ENCODE results near the gene OTOF. TPM values are rescaled to one million over a fixed set of nuclear protein-coding genes. Genes with fewer than 3 reads are reported as not detected.

Gene OTOF
- polyA plus RNA-seq, 2 of the 4 experiments (the other 2 are of a cell fraction): 0.05 to 0.22 TPM

GRCh38 chr2:26488463-26489212, 10.7 kb upstream of the OTOF start:
- Histone ChIP-seq H3K27ac (no peak overlapping the region), H3K4me1 (no peaks in the 10 kb centered on the region), H3K4me2 (no peak overlapping the region), H3K9me3 (no peaks in the 10 kb centered on the region), H3K4me3 (no peak overlapping the region)
- POLR2A ChIA-PET: no interaction called here
- no peak for DNase-seq (ENCODE audit: low read depth in 1 of 2, low spot score in 1 of 2)
- CTCF ChIA-PET: interaction anchor here (1.3 to 4.0 kb wide), 5 partner anchors 8 to 89 kb away, joined by 3 to 15 read pairs (median 6); no protein-coding TSS in a partner anchor
- TF ChIP-seq ZSCAN20 (CRISPR knock-in tag; IDR thresholded peaks at IDR 0.05) (no peak), CHD2 (IDR thresholded peaks at IDR 0.05; ENCODE audit: low read length, partially characterized antibody) (no peak), HEYL (CRISPR knock-in tag; IDR thresholded peaks at IDR 0.05) (no peak), NFE2L2 (conservative IDR thresholded peaks at IDR 0.05; ENCODE audit: low read length) (no peak), CEBPB (IDR thresholded peaks at IDR 0.05) (no peak), MAFK (IDR thresholded peaks at IDR 0.05; ENCODE audit: partially characterized antibody) (no peak), TFCP2L1 (CRISPR knock-in tag; IDR thresholded peaks at IDR 0.05) (no peak), POLR2AphosphoS2 (conservative IDR thresholded peaks at IDR 0.05; ENCODE audit: low read length) (no peak), HOXB13 (CRISPR knock-in tag; IDR thresholded peaks at IDR 0.05; ENCODE audit: low read depth) (no peak), ESRRA (IDR thresholded peaks at IDR 0.05; ENCODE audit: borderline replicate concordance, low read length) (no peak), RAD21 (conservative IDR thresholded peaks at IDR 0.05 in 1 of 2, IDR thresholded peaks at IDR 0.05 in 1 of 2) (no peak), RNF2 (IDR thresholded peaks at IDR 0.05; ENCODE audit: borderline replicate concordance, low read depth) (no peak), HES2 (IDR thresholded peaks at IDR 0.05) (no peak), RCOR1 (IDR thresholded peaks at IDR 0.05; ENCODE audit: low read depth, low read length) (no peak), REST (IDR thresholded peaks at IDR 0.05) (no peak), BHLHE40 (IDR thresholded peaks at IDR 0.05; ENCODE audit: low read depth, low read length) (no peak), KDM1A (IDR thresholded peaks at IDR 0.05; ENCODE audit: low read depth) (no peak)
- TF ChIP-seq, protein P1, sequence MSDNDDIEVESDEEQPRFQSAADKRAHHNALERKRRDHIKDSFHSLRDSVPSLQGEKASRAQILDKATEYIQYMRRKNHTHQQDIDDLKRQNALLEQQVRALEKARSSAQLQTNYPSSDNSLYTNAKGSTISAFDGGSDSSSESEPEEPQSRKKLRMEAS (IDR thresholded peaks at IDR 0.05): no peak
- TF ChIP-seq, protein P2, sequence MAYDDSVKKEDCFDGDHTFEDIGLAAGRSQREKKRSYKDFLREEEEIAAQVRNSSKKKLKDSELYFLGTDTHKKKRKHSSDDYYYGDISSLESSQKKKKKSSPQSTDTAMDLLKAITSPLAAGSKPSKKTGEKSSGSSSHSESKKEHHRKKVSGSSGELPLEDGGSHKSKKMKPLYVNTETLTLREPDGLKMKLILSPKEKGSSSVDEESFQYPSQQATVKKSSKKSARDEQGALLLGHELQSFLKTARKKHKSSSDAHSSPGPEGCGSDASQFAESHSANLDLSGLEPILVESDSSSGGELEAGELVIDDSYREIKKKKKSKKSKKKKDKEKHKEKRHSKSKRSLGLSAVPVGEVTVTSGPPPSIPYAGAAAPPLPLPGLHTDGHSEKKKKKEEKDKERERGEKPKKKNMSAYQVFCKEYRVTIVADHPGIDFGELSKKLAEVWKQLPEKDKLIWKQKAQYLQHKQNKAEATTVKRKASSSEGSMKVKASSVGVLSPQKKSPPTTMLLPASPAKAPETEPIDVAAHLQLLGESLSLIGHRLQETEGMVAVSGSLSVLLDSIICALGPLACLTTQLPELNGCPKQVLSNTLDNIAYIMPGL (CRISPR knock-in tag; IDR thresholded peaks at IDR 0.05; ENCODE audit: borderline replicate concordance): no peak
- TF ChIP-seq, protein P3, sequence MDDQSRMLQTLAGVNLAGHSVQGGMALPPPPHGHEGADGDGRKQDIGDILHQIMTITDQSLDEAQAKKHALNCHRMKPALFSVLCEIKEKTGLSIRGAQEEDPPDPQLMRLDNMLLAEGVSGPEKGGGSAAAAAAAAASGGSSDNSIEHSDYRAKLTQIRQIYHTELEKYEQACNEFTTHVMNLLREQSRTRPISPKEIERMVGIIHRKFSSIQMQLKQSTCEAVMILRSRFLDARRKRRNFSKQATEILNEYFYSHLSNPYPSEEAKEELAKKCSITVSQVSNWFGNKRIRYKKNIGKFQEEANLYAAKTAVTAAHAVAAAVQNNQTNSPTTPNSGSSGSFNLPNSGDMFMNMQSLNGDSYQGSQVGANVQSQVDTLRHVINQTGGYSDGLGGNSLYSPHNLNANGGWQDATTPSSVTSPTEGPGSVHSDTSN (IDR thresholded peaks at IDR 0.05): no peak
- 69% methylated on average over 18 of the region's 20 CpGs for WGBS (ENCODE audit: missing lambda C conversion rate)
- ATAC-seq: peak in 1 of 2 experiments; percentile 15; a peak in 2 of 6 replicates
- FAIRE-seq: no peak

Data from A549 (cell line).